Activated CD4-positive, alpha-beta T cell treated with anti-CD3 and anti-CD28 coated beads, Interleukin-2, amount 50 U/mL, for 1 hour (primary cell): ENCODE results near the gene MAD1L1.
"Not testable (repeated sequence)": the region's sequence is repeated elsewhere in the genome, so short reads cannot be mapped to it uniquely, and the experiment has no call there.

Source experiments
- DNase-seq: peaks from one replicate; pipeline ENCODE4 v3.0.0-alpha.2; 2020

The MAD1L1 gene

GRCh38 chr7:1841286-1842021 is 391.3 kb downstream of the MAD1L1 start:
- not testable (repeated sequence) for DNase-seq

GRCh38 chr7:1840744-1841143 is 392.0 kb downstream of the MAD1L1 start:
- not testable (repeated sequence) for DNase-seq

DNA sequence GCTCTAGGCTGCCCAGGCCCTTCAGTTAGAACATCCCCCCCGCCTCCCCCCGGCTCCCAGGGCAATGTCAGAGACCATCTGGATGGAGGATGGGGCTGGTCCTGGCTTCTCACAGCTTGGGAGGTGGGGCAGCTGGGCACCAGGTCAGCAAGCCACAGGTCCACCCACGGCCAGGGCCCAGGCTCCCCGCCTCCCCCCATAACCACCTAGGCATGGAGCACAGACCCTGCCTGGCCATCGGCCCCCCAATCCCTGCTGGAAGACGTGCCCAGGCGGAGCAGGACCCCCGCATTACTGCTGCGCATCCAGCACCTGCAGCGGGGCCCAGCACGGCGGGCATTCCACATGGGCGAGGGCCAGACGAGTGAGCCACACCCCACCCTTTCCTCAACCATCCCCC is 393.0 kb downstream of the MAD1L1 start:
- no peak for DNase-seq

DNA sequence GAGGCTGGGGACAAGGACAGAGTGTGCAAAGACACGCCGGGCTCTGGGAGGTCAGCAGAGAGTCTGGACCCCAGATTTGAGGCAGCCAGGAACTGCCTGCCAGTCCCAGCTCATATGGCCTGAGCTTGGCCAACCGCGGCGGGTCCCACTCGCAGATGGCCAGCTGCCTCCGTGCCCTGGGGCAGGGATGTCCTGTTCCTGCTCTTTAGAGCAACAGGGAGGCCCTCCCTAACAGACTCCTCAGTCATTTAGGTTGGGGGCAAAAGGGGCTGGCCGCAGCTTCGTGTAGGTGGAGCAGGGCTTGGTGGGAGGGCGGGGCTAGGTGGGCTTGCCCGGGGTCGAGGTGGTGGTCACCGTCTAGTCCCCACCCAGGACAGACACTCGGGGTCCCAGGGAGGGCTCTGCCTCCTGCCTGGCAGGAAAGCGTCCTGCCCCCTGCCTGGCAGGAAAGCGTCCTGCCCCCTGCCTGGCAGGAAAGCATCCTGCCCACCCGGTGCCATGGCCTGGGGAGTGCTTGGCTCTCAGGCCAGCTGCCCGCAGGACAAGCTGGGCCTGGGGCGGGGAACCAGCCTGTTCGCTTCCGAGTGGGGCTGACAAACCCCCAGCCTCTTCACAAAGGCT is 393.7 kb downstream of the MAD1L1 start:
- DNase-seq, result not testable (repeated sequence)

- not testable (repeated sequence) for DNase-seq
Observed at GRCh38 chr7:1838544-1838872, 394.2 kb downstream of the MAD1L1 start.

GRCh38 chr7:1837696-1838543 is 394.8 kb downstream of the MAD1L1 start:
- DNase-seq, result not testable (repeated sequence)

- DNase-seq, result not testable (repeated sequence)
Observed at GRCh38 chr7:1831933-1832535, 400.7 kb downstream of the MAD1L1 start.

DNA sequence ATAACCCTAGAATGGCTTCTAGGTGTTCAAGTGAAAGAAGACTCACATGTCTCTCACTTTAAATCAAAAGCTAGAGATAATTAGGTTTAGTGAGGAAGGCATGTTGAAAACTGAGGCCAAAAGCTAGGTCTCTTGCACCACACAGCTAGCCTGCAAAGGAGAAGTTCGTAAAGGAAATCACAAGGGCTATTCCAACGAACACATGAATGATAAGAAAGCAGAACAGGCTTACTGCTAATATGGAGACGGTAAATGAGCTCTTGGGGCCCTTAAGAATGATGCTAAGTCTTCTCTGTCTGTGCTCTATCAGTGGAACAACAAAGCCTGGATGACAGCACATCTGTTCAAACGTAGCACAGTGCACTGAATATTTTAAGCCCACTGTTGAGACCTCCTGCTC is 401.3 kb downstream of the MAD1L1 start:
- not testable (repeated sequence) for DNase-seq

GRCh38 chr7:1829668-1830067 is 403.1 kb downstream of the MAD1L1 start:
- not testable (repeated sequence) for DNase-seq

- DNase-seq, result no peak
Observed at GRCh38 chr7:1829111-1829510, 403.6 kb downstream of the MAD1L1 start.

DNA sequence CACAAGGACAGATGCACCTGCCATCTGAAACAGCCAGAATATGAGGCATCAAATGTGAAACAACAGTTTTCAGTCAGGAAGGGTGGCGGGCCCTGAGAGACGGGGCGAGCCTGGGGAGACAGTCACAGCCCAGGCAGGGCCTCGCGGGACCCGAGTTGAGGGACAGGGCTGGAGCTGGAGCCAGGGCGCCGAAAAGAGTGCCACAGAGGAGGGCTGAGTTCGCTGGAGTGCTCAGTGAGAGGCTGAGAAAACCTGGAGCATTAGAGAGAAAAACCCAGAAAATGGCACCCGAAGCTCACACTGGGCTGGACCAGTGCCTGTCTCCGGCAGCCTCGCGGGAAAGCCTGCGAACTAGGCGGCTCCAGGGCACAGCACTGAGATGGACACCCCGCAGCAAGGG is 404.6 kb downstream of the MAD1L1 start:
- not testable (repeated sequence) for DNase-seq

GRCh38 chr7:1827521-1827981 is 405.2 kb downstream of the MAD1L1 start:
- DNase-seq, result not testable (repeated sequence)

- DNase-seq, result not testable (repeated sequence)
Observed at GRCh38 chr7:1826931-1827330, 405.8 kb downstream of the MAD1L1 start.

DNA sequence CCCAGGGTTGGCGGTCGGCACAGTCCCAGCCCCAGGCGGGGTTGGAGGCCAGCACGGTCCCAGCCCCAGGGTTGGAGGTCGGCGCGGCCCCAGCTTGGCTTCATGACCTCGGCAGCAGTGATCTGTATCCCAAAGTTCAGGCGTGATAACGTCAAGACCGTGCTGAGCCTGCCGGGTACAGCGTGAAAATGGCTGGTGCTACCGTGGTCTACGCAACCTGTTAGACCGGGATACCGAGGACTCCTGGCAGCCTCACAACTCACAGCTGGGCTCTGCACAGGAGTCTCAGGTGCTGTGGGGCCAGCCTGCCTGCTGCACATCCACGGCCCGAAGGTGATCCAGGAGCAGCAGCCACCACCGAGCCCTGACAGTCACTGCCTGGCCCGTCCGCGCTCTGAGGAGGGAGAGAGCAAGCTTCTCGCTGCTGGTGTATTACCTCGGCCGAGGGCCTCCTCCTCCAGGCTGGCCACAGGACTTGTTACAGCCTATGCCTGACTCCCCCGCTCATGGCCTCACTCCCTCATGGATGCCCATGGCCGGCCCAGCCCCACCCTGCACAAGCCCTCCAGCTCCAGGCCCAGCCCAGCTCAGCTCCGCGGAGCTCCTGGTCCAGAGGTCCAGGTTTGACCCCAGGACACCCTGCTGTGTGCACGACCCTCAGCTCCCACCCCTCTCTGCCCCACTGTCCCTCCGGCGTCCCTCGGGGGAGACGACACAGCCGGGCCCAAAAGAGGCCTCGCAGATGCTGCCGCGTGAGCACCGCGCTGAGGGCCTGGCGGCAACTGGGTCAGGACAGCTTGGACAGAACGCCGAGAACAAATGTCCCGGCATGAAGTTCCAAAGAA is 406.6 kb downstream of the MAD1L1 start:
- no peak for DNase-seq

DNA sequence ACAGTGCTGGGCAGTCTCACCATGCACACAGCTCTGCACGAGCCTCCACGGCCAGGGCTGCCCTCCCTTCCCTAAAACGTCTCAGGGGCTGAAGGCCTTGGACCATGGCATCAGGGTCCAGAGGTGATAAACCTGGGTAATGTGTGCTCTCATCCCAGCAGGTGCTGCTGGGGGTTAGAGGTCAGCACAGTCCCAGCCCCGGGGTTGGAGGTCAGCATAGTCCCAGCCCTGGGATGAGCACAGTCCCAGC is 407.2 kb downstream of the MAD1L1 start:
- DNase-seq, result not testable (repeated sequence)

DNA sequence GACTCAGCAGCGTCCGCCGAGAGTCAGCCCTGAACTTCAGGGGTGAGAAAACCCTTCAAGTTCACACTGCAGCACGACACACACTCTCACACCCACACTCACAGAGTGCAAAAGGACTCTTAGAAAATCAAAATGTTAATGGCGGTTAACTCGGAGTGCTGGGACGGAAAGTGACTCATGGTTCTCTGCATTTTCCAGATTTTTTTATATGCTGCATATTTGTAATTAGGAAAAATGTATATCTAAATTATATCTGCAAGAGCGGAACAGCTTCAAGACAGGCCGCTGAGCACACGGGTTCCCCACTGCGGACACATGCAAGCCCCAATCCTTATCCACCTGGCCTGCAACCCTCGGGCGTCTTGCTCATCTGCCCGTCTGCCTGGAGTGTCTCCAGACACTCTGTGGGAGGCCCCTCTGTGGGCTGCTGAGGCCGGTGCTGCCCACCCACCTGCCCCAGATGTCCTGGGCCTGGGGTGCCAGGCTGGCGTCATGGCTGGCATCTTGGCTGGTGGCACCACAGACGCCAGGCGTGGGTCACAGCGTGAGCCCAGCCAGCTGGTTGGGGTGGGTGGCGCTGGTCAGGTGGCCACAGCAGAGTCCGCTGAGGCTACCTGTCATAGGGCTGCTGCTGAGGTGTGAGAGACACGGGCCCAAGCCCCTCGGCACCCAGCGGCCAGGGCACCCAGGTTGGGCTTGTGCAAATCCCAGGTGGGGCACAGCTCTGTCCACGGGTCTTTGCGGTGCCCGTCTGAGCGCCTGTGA is 407.7 kb downstream of the MAD1L1 start:
- not testable (repeated sequence) for DNase-seq

DNA sequence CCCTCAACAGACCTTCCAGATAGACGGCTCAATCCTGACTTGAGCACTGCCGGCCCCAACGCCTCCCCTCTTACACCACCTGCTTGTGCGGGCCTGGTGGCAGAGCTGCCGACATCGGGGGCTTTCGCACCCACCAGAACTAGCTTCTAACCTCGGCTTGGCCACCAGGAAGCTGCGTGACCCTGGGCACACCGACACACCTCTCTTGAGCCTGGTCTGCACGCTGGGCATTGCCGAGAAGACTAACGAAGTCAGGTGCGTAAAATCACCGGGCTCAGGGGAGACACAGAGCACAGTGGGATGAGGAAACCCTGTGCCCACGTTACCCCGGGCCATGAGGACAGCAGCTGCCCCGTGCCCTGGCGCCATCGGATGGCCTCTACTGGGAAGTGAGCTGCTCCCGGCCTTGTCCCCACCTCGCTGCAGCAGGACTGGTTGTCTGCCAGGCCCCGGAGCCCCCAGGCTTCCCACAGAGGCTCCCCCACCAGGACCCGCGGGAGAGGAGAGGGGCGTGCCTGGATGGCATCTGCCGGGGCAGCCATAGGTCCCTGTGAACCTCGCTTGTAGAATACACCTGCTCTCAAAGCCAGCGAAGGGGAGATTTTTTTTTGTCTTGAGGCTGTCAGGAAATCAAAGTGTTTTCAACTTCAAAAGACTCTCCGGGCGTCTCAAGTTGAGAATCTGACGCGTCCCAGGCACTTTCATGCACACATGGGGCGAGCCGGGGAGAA is 408.4 kb downstream of the MAD1L1 start:
- peak; percentile 51 for DNase-seq

DNA sequence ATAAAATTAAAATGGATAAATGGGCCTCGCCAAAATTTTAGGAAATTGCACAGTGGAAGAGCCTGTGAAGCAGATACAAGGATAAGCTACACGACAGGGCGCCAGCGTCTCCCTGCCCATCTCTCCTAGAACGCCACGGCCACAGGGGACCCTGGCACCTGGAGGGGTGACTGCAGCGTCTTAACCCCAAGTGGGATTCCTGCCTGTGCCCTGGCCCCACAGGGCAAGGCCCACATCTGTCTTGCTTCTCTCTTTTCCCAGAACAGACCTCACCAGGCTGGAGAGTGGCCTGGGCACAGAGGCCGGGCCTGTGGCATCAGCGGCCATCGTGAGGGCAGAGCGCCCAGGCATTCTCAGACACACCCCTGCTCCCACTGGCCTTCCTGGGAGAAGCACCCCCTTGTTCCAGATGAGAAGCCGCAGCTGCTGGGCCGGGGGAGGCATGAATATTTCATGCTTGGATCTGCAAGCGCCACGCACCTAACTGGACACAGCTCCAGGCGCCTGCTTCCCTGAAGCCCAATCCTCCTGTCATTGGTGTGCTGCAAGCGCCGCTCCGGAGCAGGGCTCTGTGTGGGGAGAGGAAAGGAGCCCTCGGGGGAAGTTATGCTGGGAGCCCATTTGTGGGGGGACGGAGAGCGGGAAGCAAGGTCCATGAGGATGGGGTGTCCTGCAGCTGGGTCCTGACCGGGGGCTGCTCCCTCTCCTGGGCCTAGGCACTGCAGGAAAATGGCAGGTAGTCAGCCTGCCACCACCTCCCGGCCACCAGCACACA is 409.2 kb downstream of the MAD1L1 start:
- DNase-seq, result no peak

DNA sequence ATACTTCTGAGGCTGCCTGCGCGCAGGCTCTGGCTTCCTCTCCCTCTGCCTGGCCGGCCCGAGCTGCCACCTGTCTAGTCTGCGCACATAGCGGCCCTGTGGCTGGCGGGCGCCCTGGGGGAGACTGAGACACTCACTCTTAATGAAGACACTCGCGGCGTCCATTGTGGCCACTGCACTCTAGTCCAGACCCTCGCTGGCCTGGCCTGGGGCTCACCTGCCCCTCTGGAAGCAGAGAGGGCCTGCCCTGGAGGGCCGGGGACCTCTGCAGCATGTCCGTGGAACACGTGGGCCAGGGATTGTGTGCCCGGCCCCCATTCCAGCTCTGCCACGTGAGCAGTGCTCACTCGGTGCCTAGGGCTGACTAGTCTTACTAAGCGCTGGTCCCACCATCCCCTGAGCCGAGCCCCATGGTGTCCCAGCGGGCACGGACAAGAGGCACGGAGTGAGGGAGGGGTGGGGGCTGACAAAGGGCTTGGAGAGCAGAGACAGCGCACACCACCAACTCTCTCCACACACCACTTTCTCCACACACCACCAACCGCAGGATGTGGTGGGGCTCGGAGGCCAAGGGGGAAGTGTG is 413.4 kb downstream of the MAD1L1 start:
- no peak for DNase-seq
